IPS DF 6.9 (cell line): ENCODE results near the gene ATP6V1C2.
"Not testable (repeated sequence)": the region's sequence is repeated elsewhere in the genome, so short reads cannot be mapped to it uniquely, and the experiment has no call there.

Source experiments
- DNase-seq: peaks from one replicate; pipeline ENCODE4 v3.0.0-alpha.2; 2013; ENCODE audit warnings: low read depth, low spot score
- H3K27ac ChIP-seq: one replicate; pipeline ENCODE4 v1.5.1; 2013; ENCODE audit warnings: low read length, control low read depth
- H3K27me3 ChIP-seq: 2 replicates; pipeline ENCODE4 v1.6.1; 2013; ENCODE audit warnings: mild to moderate bottlenecking, low read length; ENCODE audit not compliant: control insufficient read depth, insufficient read depth
- H3K36me3 ChIP-seq: 2 replicates; pipeline ENCODE4 v1.6.1; 2013; ENCODE audit warnings: low read length; ENCODE audit not compliant: control insufficient read depth, insufficient read depth
- H3K4me1 ChIP-seq: 2 replicates; pipeline ENCODE4 v1.6.1; 2013; ENCODE audit warnings: low read length; ENCODE audit not compliant: control insufficient read depth, insufficient read depth
- H3K4me3 ChIP-seq: 2 replicates; pipeline ENCODE4 v1.5.1; 2013; ENCODE audit warnings: mild to moderate bottlenecking, low read length
- H3K9me3 ChIP-seq: 2 replicates; pipeline ENCODE4 v1.6.1; 2013; ENCODE audit warnings: low read length, inconsistent platforms; ENCODE audit not compliant: control insufficient read depth, insufficient read depth
- WGBS: extraction: QIAGEN DNeasy Blood & Tissue Kit; methylation state at CpG from one replicate; pipeline ENCODE4 v1.1.7; 2013; ENCODE audit warnings: mixed read lengths, missing lambda C conversion rate; ENCODE audit not compliant: insufficient read length, insufficient coverage; 5-methylcytosine and 5-hydroxymethylcytosine counted together

ATP6V1C2 gene

DNA sequence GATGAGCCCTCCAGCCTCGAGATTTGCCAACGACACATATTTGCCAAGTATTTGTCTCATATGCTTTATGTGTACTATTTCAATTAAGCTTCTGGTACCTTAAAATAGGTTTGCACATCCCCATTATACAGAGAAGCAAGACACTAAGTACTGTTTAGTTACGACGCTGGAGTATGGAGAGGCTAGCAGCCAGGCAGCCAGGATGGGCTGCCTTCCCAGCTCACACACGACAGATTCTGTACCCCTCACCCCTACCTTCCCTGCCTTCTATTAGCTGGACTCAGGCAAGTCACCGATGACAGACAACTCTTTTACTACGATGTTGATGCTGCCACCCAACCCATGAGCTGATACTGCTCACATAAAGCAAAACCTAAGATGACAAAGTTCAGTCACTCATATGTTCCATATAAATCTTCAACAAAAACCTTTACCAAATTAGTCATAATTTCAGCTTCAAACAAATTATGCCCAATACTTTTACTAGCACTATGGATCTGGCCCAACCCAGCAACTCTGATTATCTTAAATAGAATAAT is 74.1 kb downstream of the ATP6V1C2 start:
- DNase-seq: no peak
- Histone ChIP-seq H3K4me1 (no peaks in the 10 kb centered on the region), H3K27me3 (no peaks in the 10 kb centered on the region), H3K4me3 (no peak overlapping the region), H3K27ac (no peak overlapping the region), H3K36me3 (peaks cover 25% of the 10 kb centered on the region), H3K9me3 (no peaks in the 10 kb centered on the region)
- WGBS: no CpG with 5 or more reads among the region's 7 CpGs

DNA sequence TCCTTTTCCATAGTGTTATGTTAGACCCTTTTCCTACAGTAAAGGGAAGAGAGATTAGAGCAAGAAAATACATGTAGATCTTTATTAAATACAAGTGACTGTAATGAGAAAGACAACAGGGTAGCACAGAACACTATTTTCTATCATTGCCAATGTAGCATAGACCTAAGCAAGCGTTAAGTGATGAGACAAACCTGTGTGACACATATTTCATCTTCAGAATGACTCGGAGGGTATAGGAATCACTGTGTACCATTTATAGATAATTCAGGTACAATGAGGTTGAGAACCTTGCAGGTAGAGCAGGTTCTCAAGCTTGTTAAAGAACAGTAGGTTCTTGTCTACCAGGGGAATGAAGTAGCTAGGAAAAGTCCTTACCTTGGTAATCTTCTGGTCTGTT is 75.3 kb downstream of the ATP6V1C2 start:
- peaks cover 21% of the 10 kb centered on the region for H3K36me3 ChIP-seq
- no peaks in the 10 kb centered on the region for H3K4me1 ChIP-seq
- no peak for DNase-seq
- H3K4me3 ChIP-seq: no peak overlapping the region
- no peaks in the 10 kb centered on the region for H3K27me3 ChIP-seq
- no peaks in the 10 kb centered on the region for H3K9me3 ChIP-seq
- no peak overlapping the region for H3K27ac ChIP-seq
- WGBS: no CpG with 5 or more reads among the region's 2 CpGs

GRCh38 chr2:10798783-10799182 is 77.4 kb downstream of the ATP6V1C2 start:
- peaks cover 18% of the 10 kb centered on the region for H3K36me3 ChIP-seq
- H3K27me3 ChIP-seq: no peaks in the 10 kb centered on the region
- no peak for DNase-seq
- no CpG with 5 or more reads among the region's 8 CpGs for WGBS
- no peaks in the 10 kb centered on the region for H3K4me1 ChIP-seq
- no peak overlapping the region for H3K4me3 ChIP-seq
- H3K9me3 ChIP-seq: no peaks in the 10 kb centered on the region
- no peak overlapping the region for H3K27ac ChIP-seq

- no peak for DNase-seq
- peaks cover 18% of the 10 kb centered on the region for H3K36me3 ChIP-seq
- 100% methylated on average over 1 of the region's 4 CpGs for WGBS
Measured at GRCh38 chr2:10800163-10800562, 78.7 kb downstream of the ATP6V1C2 start.

DNA sequence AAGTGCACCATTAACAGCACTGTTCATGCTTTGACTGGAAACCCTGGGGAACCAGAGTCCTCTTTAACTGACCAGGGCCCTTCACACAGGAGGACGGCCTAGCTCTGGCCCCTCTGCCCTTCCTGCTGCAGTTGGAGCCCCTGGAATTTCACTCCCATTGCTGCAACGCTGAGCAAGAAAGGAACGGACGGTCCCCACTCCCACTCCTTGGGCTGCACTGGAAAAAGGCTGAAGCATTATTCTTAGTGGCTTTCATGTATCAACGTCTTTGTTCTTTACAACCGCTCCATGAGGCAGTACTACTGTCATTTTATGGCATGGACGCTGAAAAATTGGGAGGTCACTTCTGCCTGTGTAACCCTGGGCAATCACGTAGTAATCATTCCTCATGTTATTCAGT is 81.2 kb downstream of the ATP6V1C2 start:
- Histone ChIP-seq H3K9me3 (no peaks in the 10 kb centered on the region), H3K27me3 (no peaks in the 10 kb centered on the region), H3K4me3 (no peak overlapping the region), H3K27ac (no peak overlapping the region), H3K36me3 (peaks cover 7% of the 10 kb centered on the region), H3K4me1 (no peaks in the 10 kb centered on the region)
- no peak for DNase-seq
- WGBS: no CpG with 5 or more reads among the region's 8 CpGs

More at GRCh38 chr2:10800163-10800562, 78.7 kb downstream of the ATP6V1C2 start:
- no peak overlapping the region for H3K4me3 ChIP-seq
- no peak overlapping the region for H3K27ac ChIP-seq
- no peaks in the 10 kb centered on the region for H3K9me3 ChIP-seq
- H3K4me1 ChIP-seq: no peaks in the 10 kb centered on the region
- no peaks in the 10 kb centered on the region for H3K27me3 ChIP-seq

GRCh38 chr2:10805990-10806389 is 84.6 kb downstream of the ATP6V1C2 start:
- DNase-seq, H3K4me1 ChIP-seq, H3K9me3 ChIP-seq, H3K4me3 ChIP-seq, H3K27ac ChIP-seq, H3K27me3 ChIP-seq, H3K36me3 ChIP-seq: not testable (repeated sequence)
- no CpG with 5 or more reads among the region's 6 CpGs for WGBS

- H3K9me3 ChIP-seq: no peaks in the 10 kb centered on the region
- H3K4me1 ChIP-seq: peaks cover 2% of the 10 kb centered on the region; the same call in 1 of the 2 replicates
- H3K4me3 ChIP-seq: no peak overlapping the region
- no CpG with 5 or more reads among the region's 3 CpGs for WGBS
- no peak for DNase-seq
- no peak overlapping the region for H3K27ac ChIP-seq
- H3K36me3 ChIP-seq: peaks cover 3% of the 10 kb centered on the region; the same call in 1 of the 2 replicates
- H3K27me3 ChIP-seq: no peaks in the 10 kb centered on the region
Measured at GRCh38 chr2:10806543-10806942, 85.1 kb downstream of the ATP6V1C2 start.

DNA sequence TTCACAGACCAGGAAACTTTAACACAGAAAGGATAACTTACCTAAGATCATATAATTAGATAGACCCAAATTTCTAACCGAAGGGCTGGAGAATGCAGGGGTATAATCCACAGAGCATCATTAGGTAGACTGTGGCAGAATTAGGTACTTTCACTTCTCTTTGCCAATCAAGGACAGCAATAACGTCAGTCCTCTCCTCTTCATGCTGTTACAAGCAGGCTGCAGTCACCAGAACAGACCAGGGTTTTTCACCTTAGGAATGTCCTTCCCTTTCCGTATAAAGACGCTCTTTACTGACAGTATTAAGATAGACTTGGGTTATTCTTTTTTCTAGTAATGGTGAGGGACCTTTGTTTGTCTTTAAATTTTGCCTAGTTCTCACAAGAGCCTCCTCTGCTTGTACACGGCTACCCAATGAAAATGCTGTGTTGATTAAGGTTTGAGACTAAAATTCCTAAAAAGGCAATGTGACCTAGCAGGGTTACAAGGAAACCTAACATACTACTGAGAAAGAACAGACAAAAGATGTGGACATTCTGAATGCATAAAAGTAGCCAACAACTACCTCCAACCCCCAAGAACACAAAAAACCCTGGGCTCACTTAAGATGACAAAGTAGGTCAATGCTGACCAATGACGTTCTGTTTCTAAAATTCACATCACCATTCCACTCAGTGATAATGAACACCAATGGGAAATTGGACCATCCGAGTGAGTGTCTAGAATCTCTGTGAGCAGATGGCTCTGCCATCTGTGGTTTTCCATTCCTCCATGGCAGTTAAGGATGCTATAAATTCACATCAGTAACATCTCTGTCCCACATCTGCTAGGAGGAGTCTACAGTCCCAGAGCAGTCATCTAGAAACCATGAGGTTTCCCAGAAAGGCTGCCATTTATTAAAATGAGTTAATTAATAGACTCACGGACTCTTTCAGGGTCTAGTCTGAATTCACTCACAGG is 89.1 kb downstream of the ATP6V1C2 start:
- Histone ChIP-seq H3K36me3 (no peaks in the 10 kb centered on the region; the same call in 1 of the 2 replicates), H3K4me3 (no peak overlapping the region), H3K9me3 (no peaks in the 10 kb centered on the region), H3K4me1 (peaks cover 2% of the 10 kb centered on the region; the same call in 1 of the 2 replicates), H3K27ac (no peak overlapping the region), H3K27me3 (no peaks in the 10 kb centered on the region)
- DNase-seq: no peak
- no CpG with 5 or more reads among the region's 8 CpGs for WGBS

DNA sequence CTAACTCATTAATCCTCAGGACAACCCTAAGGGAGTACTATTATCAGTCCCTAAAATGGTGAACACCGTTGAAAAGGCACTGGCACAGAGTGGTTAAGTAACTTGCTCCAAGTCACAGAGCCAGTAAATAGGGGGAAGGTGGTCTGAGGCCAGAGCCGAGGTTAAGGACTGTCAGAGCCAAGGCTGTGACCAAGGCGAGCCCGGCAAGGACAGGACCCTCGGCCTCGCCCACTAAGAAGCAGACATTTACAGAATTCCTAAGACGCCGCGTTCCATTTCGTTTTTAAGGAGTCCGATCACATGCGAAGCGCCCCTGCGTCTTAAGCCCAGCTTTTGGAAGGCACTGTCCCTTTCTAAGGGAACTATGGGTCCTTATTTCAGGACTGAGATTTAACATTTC is 90.1 kb downstream of the ATP6V1C2 start:
- Histone ChIP-seq H3K27me3 (no peaks in the 10 kb centered on the region), H3K4me3 (peak overlapping the region; percentile 99), H3K9me3 (no peaks in the 10 kb centered on the region), H3K27ac (no peak overlapping the region), H3K4me1 (peaks cover 2% of the 10 kb centered on the region; the same call in 1 of the 2 replicates), H3K36me3 (no peaks in the 10 kb centered on the region; the same call in 1 of the 2 replicates)
- no peak for DNase-seq
- WGBS: no CpG with 5 or more reads among the region's 14 CpGs

DNA sequence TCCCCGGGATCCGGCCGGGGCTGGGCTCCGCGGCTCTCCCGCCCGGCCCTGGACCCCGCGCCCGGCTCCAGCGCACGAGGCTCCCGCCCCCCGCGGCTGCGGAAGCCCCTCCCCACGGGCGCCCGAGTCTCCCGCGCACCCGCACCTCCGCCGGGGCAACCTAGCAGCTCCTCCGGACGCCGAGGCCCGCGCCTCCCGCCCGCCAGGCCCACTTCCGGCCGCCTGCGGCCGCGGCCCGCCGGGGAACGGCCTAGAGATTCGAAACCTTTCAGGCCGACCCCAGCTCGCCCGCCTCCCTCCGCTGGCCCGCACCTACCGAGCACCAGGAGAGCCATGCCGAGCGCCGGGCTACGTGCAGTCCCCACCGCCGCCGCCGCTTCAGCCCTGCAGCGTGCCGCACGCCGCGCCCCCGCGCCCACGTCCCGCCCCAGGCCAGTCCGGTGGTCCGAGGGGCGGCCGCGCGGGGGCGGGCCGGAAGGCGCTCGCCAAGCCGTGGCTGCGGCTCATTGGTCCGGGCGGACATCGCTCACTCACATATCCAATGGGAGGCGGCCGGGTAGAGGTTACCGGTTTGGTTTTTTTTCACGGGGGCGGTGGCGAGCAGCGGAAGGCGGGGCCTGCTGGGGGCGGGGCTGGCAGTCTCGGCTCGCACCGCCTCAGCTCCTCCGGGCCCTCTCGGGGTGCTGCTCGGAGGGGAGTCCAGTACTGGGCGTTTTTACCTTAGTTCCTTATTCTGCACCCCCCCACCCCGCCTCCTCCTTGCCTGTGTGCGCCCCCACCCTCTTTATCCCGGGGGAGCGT is 91.1 kb downstream of the ATP6V1C2 start, which contains the start of gene PDIA6:
Gene PDIA6, minus strand, starts transcription at position 424 of the 801 bp plus-strand sequence. Its CDS starts 89 bp downstream, at position 335.
- Histone ChIP-seq H3K27me3 (no peaks in the 10 kb centered on the region), H3K36me3 (no peaks in the 10 kb centered on the region; the same call in 1 of the 2 replicates), H3K4me3 (peak within 1 kb of the TSS; percentile 99), H3K4me1 (peaks cover 2% of the 10 kb centered on the region; the same call in 1 of the 2 replicates), H3K9me3 (no peaks in the 10 kb centered on the region), H3K27ac (no peak within 1 kb of the TSS)
- peak; percentile 89 for DNase-seq
- WGBS: no CpG with 5 or more reads among the region's 98 CpGs
